GM19372 (cell line): Measurements from ENCODE around the gene PSD2.

ENCODE experiments used
- ATAC-seq: cut with Tn5 transposase; IDR thresholded peaks from one replicate; pipeline ENCODE4 v1.9.1; 2021; ENCODE audit warnings: mild to moderate bottlenecking, low read depth, moderate library complexity; ENCODE audit not compliant: unreplicated experiment

PSD2 gene

GRCh38 chr5:139850423-139851016 lies 54.9 kb downstream of the PSD2 start:
- no peak for ATAC-seq

- ATAC-seq: no peak
These were observed 56.0 kb downstream of the PSD2 start for GRCh38 chr5:139851558-139851957.

GRCh38 chr5:139852696-139853095 lies 57.1 kb downstream of the PSD2 start:
- ATAC-seq: no peak

- no peak for ATAC-seq
These were observed 58.5 kb downstream of the PSD2 start for GRCh38 chr5:139854029-139854605.

GRCh38 chr5:139854953-139855352 lies 59.3 kb downstream of the PSD2 start:
- no peak for ATAC-seq

- ATAC-seq: no peak
These were observed 59.8 kb downstream of the PSD2 start for GRCh38 chr5:139855451-139855850.

- ATAC-seq: no peak
These were observed 60.4 kb downstream of the PSD2 start for GRCh38 chr5:139855946-139856540.

GRCh38 chr5:139856714-139857113 lies 61.1 kb downstream of the PSD2 start:
- ATAC-seq: no peak

- ATAC-seq: no peak
These were observed 63.4 kb downstream of the PSD2 start for GRCh38 chr5:139859013-139859412.

GRCh38 chr5:139861021-139861888 lies 65.6 kb downstream of the PSD2 start:
- no peak for ATAC-seq

GRCh38 chr5:139861889-139862207 lies 66.2 kb downstream of the PSD2 start:
- no peak for ATAC-seq

GRCh38 chr5:139862313-139862712 lies 66.7 kb downstream of the PSD2 start:
- ATAC-seq: no peak

- ATAC-seq: no peak
These were observed 67.2 kb downstream of the PSD2 start for GRCh38 chr5:139862803-139863202.

- ATAC-seq: no peak
These were observed 67.8 kb downstream of the PSD2 start for GRCh38 chr5:139863361-139863760.

- no peak for ATAC-seq
These were observed 68.4 kb downstream of the PSD2 start for GRCh38 chr5:139863855-139864558.

- no peak for ATAC-seq
These were observed 69.3 kb downstream of the PSD2 start for GRCh38 chr5:139864716-139865483.

GRCh38 chr5:139867109-139867508 lies 71.5 kb downstream of the PSD2 start:
- ATAC-seq: no peak

- no peak for ATAC-seq
These were observed 72.0 kb downstream of the PSD2 start for GRCh38 chr5:139867581-139867980.

- ATAC-seq: no peak
These were observed 73.6 kb downstream of the PSD2 start for GRCh38 chr5:139869042-139869790.
